Measurements from ENCODE around the gene CMSS1. TPM values are rescaled to one million over a fixed set of nuclear protein-coding genes. Genes with fewer than 3 reads are reported as not detected.

The CMSS1 gene
- total RNA-seq, 6 experiments from 2014 or later = 10.1 to 14.6 (median 11.6) TPM

- ATAC-seq = peak; percentile 61 to 93 (median 80)
- TF ChIP-seq CTCF (IDR thresholded peaks at IDR 0.05) (no peak), POLR2A (IDR thresholded peaks at IDR 0.05) (no peak)
- peak overlapping the region in 2 of 3 donors; percentile 18 to 22 for H3K27ac ChIP-seq
- 26% methylated on average over 6 of the region's 6 CpGs for WGBS (ENCODE audit: insufficient coverage, low coverage, low lambda C conversion rate, missing lambda C conversion rate)
- no peaks in the 10 kb centered on the region for H3K36me3 ChIP-seq
- intact Hi-C loops (cut with DNase I) = no loop called here
- no peak for DNase-seq
- H3K4me1 ChIP-seq = peaks cover 0 to 5% (median 0%) of the 10 kb centered on the region in 4 donors
- H3K27me3 ChIP-seq = no peaks in the 10 kb centered on the region
- H3K9me3 ChIP-seq = no peaks in the 10 kb centered on the region
- no peak overlapping the region for H3K4me3 ChIP-seq
These were observed 29.0 kb downstream of the CMSS1 start for GRCh38 chr3:99846477-99847160.

GRCh38 chr3:99848433-99848832, 30.8 kb downstream of the CMSS1 start:
- H3K27ac ChIP-seq = no peak overlapping the region
- no peaks in the 10 kb centered on the region for H3K36me3 ChIP-seq
- peaks cover 0 to 5% (median 0%) of the 10 kb centered on the region in 4 donors for H3K4me1 ChIP-seq
- no peak for DNase-seq
- no peaks in the 10 kb centered on the region for H3K27me3 ChIP-seq
- 100% methylated on average over 3 of the region's 6 CpGs for WGBS (ENCODE audit: insufficient coverage, low coverage, low lambda C conversion rate, missing lambda C conversion rate)
- ATAC-seq = no peak
- intact Hi-C loops (cut with DNase I) = no loop called here
- no peak overlapping the region for H3K4me3 ChIP-seq
- H3K9me3 ChIP-seq = no peaks in the 10 kb centered on the region
- TF ChIP-seq POLR2A (IDR thresholded peaks at IDR 0.05) (no peak), CTCF (IDR thresholded peaks at IDR 0.05) (no peak)

GRCh38 chr3:99850608-99851007, 32.9 kb downstream of the CMSS1 start:
- DNase-seq = no peak
- 76% methylated on average over 6 of the region's 6 CpGs for WGBS (ENCODE audit: insufficient coverage, low coverage, low lambda C conversion rate, missing lambda C conversion rate)
- H3K27ac ChIP-seq = no peak overlapping the region
- TF ChIP-seq CTCF (IDR thresholded peaks at IDR 0.05) (no peak), POLR2A (IDR thresholded peaks at IDR 0.05) (no peak)
- H3K4me3 ChIP-seq = no peak overlapping the region
- H3K9me3 ChIP-seq = no peaks in the 10 kb centered on the region
- no peaks in the 10 kb centered on the region for H3K27me3 ChIP-seq
- intact Hi-C loops (cut with DNase I) = no loop called here
- no peak for ATAC-seq
- no peaks in the 10 kb centered on the region for H3K36me3 ChIP-seq
- H3K4me1 ChIP-seq = peaks cover 0 to 11% (median 5%) of the 10 kb centered on the region in 4 donors

GRCh38 chr3:99851955-99852354, 34.3 kb downstream of the CMSS1 start:
- no peak for TF ChIP-seq POLR2A (IDR thresholded peaks at IDR 0.05)
- TF ChIP-seq CTCF (IDR thresholded peaks at IDR 0.05) = no peak
- peaks cover 0 to 10% (median 3%) of the 10 kb centered on the region in 4 donors for H3K4me1 ChIP-seq
- H3K27ac ChIP-seq = no peak overlapping the region
- no peaks in the 10 kb centered on the region for H3K9me3 ChIP-seq
- no peak overlapping the region for H3K4me3 ChIP-seq
- no peak for DNase-seq
- 86% methylated on average over 1 of the region's 1 CpG for WGBS (ENCODE audit: insufficient coverage, low coverage, low lambda C conversion rate, missing lambda C conversion rate)
- H3K36me3 ChIP-seq = no peaks in the 10 kb centered on the region
- no peak for ATAC-seq
- H3K27me3 ChIP-seq = no peaks in the 10 kb centered on the region
- intact Hi-C loops (cut with DNase I) = no loop called here

All from right lobe of liver (tissue), 6 donors.